ENCODE measurements around the gene NOP16.

Gene NOP16

GRCh38 chr5:176384366-176384930 lies 4.0 kb downstream of the NOP16 start:
- no peak for DNase-seq

- DNase-seq: no peak
Measured at GRCh38 chr5:176383961-176384360, 4.4 kb downstream of the NOP16 start.

- DNase-seq: no peak
Measured at GRCh38 chr5:176383248-176383905, 5.0 kb downstream of the NOP16 start.

GRCh38 chr5:176382721-176383120 lies 5.7 kb downstream of the NOP16 start:
- no peak for DNase-seq

- no peak for DNase-seq
Measured at GRCh38 chr5:176381979-176382378, 6.4 kb downstream of the NOP16 start.

GRCh38 chr5:176381423-176381822 lies 7.0 kb downstream of the NOP16 start:
- no peak for DNase-seq

- peak; percentile 32 to 54 for DNase-seq
Measured at GRCh38 chr5:176379881-176380280, 8.5 kb downstream of the NOP16 start.

GRCh38 chr5:176373100-176373818 lies 15.1 kb downstream of the NOP16 start:
- no peak for DNase-seq

GRCh38 chr5:176371621-176372539 lies 16.5 kb downstream of the NOP16 start:
- DNase-seq: peak; percentile 34 to 41

GRCh38 chr5:176369934-176370711 lies 18.3 kb downstream of the NOP16 start:
- no peak for DNase-seq

- DNase-seq: no peak
Measured at GRCh38 chr5:176368726-176369125, 19.7 kb downstream of the NOP16 start.

GRCh38 chr5:176366232-176366894 lies 22.0 kb downstream of the NOP16 start:
- no peak for DNase-seq

- DNase-seq: no peak
Measured at GRCh38 chr5:176365351-176366231, 22.8 kb downstream of the NOP16 start, which contains the start of gene ARL10. ARL10 (plus strand) TSS chr5:176365487; CDS start chr5:176365564, 77 bp downstream.

GRCh38 chr5:176364765-176365350 lies 23.5 kb downstream of the NOP16 start:
- no peak for DNase-seq

GRCh38 chr5:176362233-176362490 lies 26.2 kb downstream of the NOP16 start:
- DNase-seq: no peak

GRCh38 chr5:176361437-176362232 lies 26.8 kb downstream of the NOP16 start, which contains the start of gene KIAA1191:
KIAA1191 (minus strand) TSS chr5:176361764; CDS start chr5:176359508, 2,256 bp downstream.
- DNase-seq: peak; percentile 84 to 86

GRCh38 chr5:176360894-176361436 lies 27.4 kb downstream of the NOP16 start:
- DNase-seq: no peak

- DNase-seq: no peak
Measured at GRCh38 chr5:176359658-176360057, 28.7 kb downstream of the NOP16 start.

- no peak for DNase-seq
Measured at GRCh38 chr5:176356179-176356566, 32.2 kb downstream of the NOP16 start.

Measured in AML-193 (cell line).